Measurements from ENCODE around the gene BCL7B.
"Not testable (repeated sequence)": the region's sequence is repeated elsewhere in the genome, so short reads cannot be mapped to it uniquely, and the experiment has no call there.

The BCL7B gene

DNA sequence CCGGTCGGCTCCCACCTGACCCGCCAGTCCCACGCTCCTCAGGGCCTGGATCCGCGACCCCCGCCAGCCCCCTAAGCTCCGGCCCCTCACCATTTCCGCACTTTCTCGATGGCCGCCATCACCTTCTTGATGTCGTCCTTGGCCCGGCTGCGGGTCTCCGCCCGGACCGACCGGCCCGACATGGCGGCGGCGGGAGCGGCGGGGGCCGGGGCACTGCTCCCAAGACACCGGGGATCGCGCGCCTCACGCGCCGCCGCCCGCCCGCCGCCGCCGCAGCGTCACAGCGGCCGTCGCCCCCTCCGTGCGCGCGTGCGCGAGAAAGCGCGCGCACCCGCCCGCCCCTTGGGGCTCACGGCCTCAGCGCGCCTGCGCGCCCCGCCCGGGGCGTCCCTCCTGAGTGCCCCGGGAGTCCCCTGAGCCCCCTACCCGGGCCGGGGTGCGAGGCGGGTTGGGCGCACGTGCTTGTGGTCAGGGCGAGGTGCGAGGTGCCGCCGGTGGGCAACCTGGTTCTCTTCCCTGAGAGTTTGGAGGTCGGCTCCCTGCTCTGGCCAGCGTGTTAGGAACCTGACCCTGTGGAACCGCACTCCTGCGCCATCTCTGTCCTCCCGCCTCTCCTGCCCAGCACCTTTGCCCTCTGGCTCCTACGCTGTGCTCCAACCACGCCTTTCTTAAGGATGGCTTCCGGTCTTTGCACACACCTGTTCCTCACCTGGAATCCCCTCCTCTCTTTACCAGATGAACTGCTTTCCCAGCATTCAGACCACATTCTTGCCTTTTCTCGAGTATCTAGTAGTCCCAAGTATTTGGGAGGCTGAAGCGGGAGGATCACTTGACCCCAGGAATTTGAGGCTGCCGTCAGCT lies at the start of gene BCL7B:
Gene BCL7B (minus strand): TSS at position 294 of the 861 bp plus-strand sequence. CDS start 112 bp downstream, at position 182.
- DNase-seq: peak; percentile 83

DNA sequence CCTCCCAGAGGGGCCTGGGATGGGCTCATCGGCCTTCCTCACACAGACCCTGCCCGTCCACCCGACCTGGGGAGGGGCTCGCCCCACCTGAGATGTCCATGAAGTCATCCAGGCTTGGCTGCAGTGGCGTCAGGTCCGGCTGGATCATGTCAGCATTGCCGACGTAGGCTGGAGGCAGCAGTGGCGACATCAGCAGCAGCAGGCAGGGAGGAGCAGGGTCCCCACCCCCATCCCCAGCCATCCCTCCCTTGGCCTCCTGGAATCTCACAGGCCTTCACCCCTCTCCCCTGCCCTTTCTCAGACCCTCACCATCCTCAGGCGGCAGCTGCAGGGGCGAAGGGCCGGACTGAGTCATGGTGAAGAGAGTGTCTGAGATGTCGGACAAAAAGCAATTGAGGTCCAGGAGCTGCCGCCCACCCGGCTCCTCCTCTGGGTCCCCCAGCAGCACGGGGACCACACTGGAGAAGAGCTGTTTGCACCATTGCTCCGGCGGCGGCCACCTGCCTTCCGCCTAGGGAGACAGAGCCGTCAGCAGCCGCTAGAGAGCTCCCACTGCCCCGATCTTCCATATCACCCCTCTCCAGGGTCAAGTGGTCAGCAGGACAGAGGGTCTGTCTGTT lies 48.2 kb upstream of the BCL7B start:
- no peak for DNase-seq

DNA sequence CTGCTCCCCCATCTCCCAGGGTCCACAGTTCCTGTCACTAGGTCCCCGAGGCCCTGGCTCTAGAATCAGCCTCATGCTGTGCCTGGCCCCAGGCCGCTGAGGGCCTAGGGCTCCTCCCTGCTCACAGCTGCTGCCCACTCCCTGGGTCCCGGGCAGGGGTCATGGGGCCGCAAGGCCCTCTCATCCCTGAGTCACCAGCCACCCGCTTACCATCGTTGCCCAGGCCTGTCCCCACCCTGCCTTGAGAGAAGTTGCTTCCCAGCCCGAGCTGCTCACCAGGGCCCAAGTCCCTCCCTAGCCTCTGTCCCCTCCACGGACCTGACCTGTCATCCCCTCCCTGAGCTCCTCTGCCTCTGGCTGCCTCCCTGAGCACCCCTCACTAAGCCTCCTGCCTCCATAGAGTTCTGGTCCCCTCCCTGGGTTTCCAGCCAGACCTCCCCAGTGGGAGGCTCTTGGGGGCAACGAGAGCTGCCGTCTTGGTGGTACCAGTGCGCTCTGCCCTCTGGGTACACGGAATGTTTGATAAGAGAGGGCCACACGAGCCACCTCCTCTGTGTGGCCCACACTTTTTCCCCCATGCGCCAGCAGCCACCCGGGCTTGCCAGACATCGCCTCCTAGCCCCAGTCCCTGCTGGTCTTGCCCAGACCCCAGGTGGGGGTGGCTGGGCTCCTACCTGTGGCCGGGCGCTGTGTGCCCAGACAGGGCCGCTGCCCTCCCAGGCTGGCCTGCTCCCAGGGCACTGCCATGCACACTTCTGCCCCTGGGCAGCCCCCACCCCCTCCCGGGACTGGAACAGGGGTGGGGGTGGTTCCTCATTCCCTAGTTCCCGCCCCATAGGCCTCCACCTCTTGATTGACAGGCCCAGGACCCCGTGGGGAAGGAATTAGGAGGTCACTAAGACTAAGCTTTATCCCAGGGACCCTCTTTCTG lies 45.5 kb upstream of the BCL7B start:
- no peak for DNase-seq

DNA sequence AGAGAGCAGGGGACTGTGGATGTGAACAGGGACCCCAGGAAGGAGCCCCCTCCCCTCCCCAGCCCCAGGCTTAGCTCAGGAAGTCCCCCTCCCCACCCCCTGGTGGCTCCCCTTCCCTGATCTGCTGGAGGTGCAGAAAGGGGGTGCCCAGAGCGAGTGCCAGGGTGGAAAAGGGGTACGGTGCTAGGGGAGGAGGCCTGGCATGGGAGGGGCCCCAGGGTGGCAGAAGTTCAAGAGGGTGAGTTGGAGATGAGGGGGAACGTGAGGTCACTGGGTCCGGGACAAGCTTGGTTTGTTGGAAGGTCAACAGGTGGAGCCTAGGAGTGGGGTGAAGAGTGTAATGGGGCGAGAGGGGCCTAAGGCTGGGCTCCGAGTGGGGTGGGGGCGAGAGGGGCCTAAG lies 42.4 kb upstream of the BCL7B start:
- DNase-seq: no peak

DNA sequence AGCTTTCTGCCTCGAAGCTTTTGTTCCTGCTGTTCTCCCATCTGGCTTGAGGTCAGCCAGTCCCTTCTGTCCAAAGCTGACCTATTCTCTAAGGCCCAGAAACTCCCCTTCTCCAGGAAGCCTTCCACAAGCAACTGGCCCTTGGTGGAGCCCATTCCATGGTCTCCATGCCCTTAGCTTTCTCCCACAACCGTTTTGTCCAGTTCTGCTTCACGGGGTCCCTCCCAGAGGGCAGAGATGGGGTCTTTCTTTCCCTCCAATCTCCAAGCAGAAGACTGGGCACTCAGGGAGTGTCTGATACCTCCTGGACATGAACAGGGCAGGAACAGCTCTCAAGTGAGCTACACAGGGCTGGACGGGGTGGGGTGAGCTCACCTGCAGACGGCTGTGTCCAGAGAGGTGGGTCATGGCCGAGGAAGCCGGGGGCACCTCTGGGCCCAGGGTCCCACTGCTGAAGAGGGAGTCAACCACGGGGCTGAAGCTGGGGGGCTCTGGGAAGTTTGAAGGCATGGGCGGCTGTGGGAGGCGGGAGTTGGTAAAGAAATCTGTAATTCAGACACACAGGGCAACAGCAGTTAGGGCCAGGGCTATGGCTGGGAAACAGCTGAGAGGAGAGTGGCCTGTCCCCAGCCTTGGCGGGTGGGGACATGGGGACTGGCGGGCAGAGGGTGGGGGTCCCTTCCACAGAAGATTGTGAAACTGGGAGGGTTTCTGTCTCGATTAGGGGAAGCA lies 41.8 kb upstream of the BCL7B start:
- no peak for DNase-seq

DNA sequence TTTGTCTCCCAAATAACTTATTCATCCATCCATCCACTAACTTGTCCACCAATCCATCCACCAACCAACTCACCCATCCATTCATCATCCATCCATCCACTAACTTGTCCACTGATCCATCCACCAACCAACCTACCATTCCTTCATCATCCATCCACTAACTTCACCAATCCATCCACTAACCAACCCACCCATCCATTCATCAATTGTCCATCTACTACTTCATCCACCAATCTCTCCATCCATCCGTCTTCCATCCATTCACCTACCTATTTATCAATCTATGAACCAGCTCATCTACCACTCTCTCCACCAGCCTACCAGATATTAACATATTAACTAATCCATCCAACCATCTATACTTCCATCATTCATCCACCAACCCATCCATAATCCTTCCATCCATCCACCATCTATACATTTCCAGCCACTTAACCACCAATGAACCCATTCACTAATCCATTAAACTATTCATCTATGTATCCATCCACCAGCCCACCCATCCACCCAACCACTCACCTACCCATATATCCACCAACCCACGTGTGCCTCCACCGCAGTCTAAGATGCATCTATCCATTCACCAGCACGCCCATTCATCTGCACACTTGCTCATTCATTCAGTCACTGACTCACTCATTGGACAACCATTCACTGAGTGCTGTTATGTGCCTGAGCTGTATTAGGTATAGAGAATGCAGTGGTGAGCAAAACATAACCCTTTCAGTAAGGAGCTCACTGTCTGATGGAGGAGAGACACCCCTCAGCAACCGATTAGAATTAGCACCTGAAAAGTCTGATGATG lies 40.7 kb upstream of the BCL7B start:
- DNase-seq: no peak

DNA sequence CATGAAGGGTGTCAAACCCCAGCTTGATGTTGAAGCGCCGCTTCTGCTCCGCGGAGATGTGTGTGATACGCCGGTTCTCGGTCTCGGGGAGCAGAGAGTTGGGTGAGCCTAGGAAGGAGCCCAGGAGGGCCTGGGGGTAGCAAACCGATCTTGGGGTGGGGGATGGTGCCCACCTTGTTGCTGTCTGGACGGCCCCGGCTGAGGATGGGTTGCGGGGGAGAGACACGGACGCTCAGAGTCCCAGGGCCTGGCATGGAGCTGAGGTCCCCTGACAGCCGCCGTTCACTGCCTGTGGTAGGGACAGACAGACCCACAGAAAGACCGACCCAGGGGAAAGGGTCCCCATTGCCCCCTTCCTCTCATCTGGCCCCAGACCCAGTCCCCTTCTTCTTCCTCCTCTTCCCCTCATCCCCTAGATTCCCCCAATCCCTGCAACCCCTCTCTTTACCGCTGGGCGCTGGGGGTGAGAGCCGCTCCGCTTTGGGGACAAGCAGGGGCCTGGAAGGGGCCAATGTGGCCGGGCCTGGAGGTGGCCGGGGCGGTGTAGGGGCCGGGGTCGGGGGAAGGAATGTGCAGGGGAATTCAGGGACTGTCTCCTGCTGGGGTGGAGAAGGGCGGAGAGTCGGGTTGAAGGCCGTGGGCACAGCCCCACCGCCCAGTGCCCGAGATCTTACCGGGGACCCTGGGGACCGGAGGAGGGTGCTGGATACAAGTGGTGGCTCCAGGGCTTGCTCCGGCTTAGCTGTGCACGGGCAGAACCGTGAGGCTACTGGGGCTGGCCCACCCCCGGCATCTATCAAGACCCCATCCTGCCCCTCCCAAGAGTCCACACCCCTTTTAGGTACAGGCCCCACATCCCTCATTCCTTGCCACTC lies 38.9 kb upstream of the BCL7B start:
- DNase-seq: no peak

DNA sequence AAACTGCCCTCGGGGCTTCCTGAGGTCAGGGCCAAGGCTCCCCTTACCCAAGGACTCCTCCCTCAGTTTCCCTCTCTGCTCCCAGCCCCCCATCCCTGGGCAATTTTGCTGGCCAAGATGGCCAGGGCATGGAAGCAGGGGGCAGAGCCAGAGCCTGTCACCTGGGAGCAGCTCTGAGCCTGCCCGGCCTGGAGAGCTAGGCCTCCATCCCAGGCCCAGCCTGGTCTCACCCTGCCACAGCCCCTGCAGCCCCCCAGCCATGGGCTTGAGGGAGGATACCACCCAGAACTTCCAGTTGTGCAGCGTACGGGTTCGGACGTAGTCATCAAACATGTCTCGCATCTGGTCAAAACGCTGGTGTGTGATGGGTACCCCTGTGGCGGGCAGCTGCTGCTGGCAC lies 37.9 kb upstream of the BCL7B start:
- no peak for DNase-seq

DNA sequence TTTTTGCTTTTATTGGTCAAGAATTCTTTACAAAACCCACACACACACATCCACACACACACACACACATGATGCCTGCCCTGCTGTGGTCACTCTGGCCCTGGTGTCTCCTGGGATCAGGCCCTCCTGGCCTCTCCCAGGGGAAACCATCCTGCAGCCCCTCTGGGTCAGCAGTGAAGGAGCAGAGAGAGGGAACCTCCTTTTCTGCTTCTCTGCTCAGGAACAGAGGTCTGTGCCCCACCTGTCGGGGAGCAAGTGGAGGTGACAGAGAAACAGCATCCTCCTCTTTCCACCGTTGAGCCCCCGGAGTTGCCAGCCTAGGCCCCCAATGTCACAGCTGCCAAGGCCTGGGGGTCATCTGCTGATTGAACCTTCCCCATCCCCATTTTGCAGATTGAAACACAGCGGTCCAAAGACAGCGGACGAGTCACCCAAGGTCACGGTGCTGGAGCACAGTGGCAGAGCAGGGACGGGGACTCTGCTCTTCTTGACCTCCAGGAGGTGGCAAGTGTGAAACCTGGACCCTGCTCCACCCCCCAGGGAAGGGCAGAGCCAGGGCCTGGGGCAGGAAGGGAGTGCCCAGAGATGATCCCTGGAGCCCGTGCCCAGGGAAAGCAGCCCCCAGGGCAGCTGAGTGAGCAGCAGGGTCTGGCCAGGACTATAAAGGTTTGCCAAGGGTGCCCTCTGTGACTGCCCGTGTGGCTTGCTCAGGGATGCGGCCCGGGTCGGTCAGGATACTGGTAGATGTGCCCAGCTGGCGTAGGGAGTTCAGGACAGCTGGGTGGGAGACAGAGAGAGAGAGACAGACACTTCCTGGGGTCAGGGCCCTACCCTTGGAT lies 35.9 kb upstream of the BCL7B start:
- no peak for DNase-seq

DNA sequence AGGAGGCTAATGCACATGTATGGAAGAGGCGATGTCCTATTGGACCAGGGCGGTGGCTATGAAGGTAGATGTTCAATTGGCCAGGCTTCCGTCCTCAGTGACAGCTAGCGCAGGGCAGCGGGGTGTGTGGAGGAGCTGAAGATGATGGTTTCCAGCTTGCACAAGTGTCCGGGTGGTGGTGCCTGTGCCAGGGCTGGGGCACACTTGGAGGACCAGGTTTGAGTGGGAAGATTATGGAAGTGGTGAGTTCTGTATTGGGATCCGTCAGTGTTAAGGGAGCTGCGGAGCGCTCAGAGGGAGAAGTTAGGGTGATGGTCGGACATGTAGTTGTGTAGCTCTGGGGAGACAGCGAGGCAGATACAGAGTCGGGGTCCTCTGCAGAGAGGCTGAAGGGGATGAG lies 29.4 kb upstream of the BCL7B start:
- no peak for DNase-seq

DNA sequence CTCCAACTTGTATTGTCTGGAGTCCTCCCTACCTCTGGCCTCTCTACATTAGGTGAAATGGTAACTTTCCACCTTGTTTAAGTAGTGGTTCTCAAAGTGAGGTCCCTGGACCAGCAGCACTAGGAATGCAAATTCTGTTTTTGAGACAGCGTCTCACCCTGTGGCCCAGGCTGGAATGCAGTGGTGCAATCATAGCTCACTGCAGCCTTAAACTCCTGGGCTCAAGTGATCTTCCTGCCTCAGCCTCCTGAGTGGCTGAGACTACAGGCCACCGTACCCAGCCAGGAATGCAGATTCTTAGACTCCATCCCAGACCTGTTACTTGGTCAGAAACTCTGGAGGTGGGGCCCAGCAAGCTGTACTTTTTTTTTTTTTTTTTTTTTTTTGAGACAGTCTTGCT lies 27.7 kb upstream of the BCL7B start:
- no peak for DNase-seq

DNA sequence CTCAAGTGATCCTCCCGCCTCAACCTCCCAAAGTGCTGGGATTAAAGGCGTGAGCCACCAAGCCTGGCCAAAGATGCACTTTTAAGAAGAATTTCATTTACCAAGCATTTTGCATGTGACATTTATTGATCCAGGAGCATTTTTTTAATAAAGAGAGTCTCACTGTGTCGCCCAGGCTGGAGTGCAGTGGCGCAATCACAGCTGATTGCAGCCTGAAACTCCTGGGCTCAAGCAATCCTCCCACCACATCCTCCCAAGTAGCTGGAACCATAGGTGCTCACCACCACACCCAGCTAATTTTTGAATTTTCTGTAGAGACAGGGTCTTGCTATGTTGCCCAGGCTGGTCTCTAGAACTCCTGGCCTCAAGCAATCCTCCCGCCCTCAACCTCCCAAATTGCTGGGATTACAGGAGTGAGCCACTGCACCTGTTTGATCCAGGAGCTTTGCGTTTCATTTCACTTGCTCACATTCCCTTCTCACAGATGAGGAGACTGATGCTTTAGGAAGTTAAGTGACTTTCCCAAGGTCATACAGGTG lies 25.2 kb upstream of the BCL7B start:
- DNase-seq: no peak

DNA sequence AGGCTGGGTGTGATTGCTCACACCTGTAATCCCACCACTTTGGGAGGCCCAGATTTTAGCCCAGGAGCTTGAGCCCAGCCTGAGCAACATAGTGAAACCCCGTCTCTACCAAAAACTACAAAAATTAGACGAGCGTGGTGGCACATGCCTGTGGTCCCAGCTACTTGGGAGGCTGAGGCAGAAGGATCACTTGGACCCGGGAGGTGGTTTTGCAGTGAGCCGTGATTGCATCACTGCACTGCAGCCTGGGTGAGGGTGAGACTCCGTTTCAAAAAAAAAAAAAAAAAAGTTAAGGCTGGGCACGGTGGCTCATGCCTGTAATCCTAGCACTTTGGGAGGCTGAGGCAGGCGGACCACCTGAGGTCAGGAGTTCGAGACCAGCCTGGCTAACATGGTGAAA lies 23.5 kb upstream of the BCL7B start:
- not testable (repeated sequence) for DNase-seq

DNA sequence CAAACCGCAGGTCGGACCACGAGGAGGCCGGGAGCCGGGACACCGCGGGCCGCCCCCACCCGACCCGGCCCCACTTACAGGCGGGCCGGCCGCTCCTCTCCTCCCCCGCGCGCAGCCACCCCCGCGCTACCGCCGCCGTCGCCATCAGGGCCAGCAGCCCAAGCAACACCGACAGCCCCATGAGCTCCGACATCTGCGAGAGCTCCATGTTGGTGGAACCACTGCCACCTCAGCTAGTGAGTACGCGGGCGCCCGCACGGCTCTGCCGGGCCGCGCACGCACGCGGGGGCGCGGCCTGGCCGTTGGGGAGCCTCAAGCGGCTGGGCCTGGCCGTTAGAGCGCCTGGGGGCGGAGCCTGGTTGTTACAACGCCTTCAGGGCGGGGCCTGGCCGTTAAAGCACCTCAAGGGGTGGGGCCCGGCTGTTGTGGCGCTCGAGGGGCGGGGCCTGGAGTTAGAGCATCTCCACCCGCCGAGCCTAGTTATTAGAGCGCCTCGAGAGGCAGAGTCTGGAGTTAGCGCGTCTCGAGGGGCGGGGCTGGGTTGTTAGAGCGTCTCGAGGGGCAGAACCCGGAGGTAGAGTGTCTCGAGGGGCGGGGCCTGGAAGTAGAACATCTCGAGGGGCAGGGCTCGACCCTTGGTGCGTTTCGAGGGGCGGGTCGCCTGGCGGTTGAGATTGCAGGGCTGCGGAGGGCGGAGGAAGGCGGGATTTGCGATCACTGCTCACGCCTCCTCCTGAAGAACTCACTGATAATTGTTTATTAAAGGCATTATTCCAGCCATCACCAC lies 21.0 kb upstream of the BCL7B start, which contains the start of gene TBL2:
Gene TBL2 (minus strand): TSS at position 238 of the 787 bp plus-strand sequence. CDS start 30 bp downstream, at position 208.
- peak; percentile 99 for DNase-seq

DNA sequence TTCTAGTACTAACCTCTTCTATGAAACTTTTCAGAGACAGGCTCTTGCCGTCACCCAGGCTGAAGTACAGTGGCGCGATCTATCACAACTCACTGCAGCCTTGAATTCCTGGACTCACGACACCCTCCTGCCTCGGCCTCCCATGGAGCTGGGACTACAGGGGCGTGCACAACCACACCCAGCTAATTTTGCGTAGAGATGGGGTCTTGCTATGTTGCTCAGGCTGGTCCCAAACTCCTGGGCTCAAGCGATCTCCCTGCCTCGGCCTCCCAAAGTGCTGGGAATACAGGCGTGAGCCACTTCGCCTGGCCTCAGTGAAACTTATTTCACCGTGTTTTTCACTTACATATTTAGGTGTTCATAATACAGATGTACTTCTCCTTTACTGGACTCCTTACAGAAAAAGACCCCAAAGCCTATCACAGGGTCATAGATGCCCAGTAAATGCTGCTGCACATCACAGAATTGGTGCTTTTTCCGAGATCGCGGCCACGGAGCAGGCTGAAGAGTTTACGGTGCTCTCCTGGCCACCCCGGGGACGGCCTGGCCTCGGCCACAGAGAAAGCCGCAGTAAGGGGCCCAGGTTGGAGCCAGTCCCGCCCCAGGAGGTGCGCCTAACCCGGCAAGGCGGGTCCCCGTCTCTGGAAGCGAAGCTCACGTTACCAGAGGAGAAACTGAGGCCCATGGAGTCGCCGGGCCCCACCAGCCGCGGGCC lies 20.3 kb upstream of the BCL7B start:
- DNase-seq: no peak

DNA sequence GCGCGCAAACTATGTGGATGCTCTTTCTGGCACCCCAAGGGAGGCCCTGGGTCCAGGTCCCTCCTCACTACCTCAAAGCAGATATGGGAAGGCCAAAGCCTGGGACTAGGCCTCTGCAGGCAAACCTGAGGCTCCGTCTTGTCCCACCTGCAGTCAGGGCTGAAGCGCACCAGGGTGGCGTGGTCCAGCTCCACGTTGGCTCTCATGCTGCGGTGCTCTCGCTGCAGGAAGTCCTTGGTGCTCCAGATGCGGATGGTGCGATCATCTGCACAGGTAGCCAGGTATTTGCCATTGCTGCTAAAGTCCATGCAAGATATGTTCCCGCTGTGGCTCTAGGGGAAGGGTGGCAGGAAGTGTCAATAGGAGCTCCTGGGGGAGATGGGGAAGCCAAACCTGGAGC lies 16.3 kb upstream of the BCL7B start:
- no peak for DNase-seq

DNA sequence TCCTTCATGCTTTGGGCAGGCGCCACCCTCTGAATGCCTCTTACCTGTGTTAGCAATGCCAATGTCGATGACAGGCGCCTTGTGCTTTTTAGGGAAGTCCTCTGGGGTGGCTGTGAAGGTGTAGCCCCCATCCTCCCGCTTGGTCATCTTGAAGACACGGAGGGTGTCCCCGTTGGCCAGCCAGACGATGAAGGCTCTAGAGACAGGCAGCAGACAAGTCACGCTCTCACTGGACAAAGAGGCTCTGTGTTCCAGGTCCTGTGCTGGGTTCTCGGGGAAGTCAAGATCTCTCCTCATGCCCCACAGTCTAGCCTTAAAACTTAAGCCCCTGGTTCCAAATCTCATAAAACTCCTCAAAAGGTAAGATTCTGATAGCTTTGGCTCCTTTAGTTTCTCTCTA lies 15.8 kb upstream of the BCL7B start:
- no peak for DNase-seq

DNA sequence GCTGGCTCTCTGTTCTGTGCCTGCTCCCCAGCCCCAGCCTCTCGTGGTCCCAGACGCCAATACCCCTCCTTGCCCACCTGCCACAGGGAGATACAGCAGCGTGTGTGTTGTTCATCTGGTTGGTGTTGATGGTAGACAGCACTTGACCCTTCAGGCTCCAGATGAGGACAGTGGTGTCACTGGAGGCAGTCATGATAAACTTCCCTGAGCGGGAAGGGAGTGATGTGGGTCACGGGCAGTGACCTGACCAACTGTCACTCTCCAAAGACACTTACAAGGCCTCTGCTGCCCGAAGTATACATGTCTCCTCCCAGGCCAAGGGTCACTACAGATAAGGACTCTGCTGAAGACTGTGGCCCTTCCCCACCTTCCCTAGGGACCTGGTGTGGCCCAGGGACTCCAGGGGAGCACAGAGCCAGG lies 15.3 kb upstream of the BCL7B start:
- no peak for DNase-seq

Measured in activated CD4-positive, CD25-positive, alpha-beta regulatory T cell treated with anti-CD3 and anti-CD28 coated beads, Interleukin-2, amount 50 U/mL, for 72 hours (primary cell).